GM23338 (cell line): ENCODE data around the gene STOX2. TPM values are rescaled to one million over a fixed set of nuclear protein-coding genes. Genes with fewer than 3 reads are reported as not detected.

Experiments used
- ATAC-seq: fragments of 200-7000 bp; cut with Tn5 transposase; 3 replicates; pipeline ENCODE4 v1.9.1; 2020
- DNase-seq: peaks from one replicate; pipeline ENCODE4 v3.0.0-alpha.2; 2015; ENCODE audit warnings: low spot score
- H2AFZ ChIP-seq: fragments of 200-600 bp; sonication (generic); 2 replicates; pipeline ENCODE4 v1.8.0; 2016; ENCODE audit warnings: antibody characterized with exemption, mild to moderate bottlenecking, moderate library complexity
- H3F3A ChIP-seq: fragments of 200-600 bp; sonication (generic); replicated peaks from 2 replicates; pipeline ENCODE4 v1.8.0; 2017; ENCODE audit warnings: antibody characterized with exemption, mixed run types, low read depth
- H3K27ac ChIP-seq: fragments of 200-600 bp; sonication (generic); 2 replicates; pipeline ENCODE4 v1.6.1; 2016; ENCODE audit warnings: low read depth
- H3K27me3 ChIP-seq: fragments of 200-600 bp; sonication (generic); 2 replicates; pipeline ENCODE4 v1.8.0; 2016; ENCODE audit warnings: mild to moderate bottlenecking, mixed run types, moderate library complexity; ENCODE audit not compliant: insufficient read depth
- H3K36me3 ChIP-seq: fragments of 200-600 bp; sonication (generic); 2 replicates; pipeline ENCODE4 v1.8.0; 2016; ENCODE audit warnings: mild to moderate bottlenecking; ENCODE audit not compliant: insufficient read depth
- H3K4me1 ChIP-seq: fragments of 200-600 bp; sonication (generic); 2 replicates; pipeline ENCODE4 v1.8.0; 2016; ENCODE audit warnings: mild to moderate bottlenecking, moderate library complexity; ENCODE audit not compliant: insufficient read depth
- H3K4me2 ChIP-seq: fragments of 200-600 bp; sonication (generic); 2 replicates; pipeline ENCODE4 v1.7.1; 2017; ENCODE audit warnings: mixed run types
- H3K4me3 ChIP-seq: fragments of 200-600 bp; sonication (generic); 2 replicates; pipeline ENCODE4 v1.6.1; 2016; ENCODE audit warnings: mixed run types
- H3K79me2 ChIP-seq: fragments of 200-600 bp; sonication (generic); replicated peaks from 2 replicates; pipeline ENCODE4 v1.8.0; 2017; ENCODE audit warnings: mild to moderate bottlenecking; ENCODE audit not compliant: insufficient read depth
- H3K9me2 ChIP-seq: fragments of 200-600 bp; sonication (generic); 2 replicates; pipeline ENCODE4 v1.8.0; 2017; ENCODE audit not compliant: insufficient read depth
- H4K20me1 ChIP-seq: fragments of 200-600 bp; sonication (generic); replicated peaks from 2 replicates; pipeline ENCODE4 v1.8.0; 2017; ENCODE audit warnings: mild to moderate bottlenecking; ENCODE audit not compliant: insufficient read depth
- H3K27ac Mint-ChIP-seq: 2 replicates; pipeline ENCODE4 v1.8.0; 2020; ENCODE audit warnings: inconsistent platforms, mild to moderate bottlenecking, moderate library complexity, mixed read lengths
- H3K27me3 Mint-ChIP-seq: 3 replicates; pipeline ENCODE4 v1.8.0; 2022; ENCODE audit warnings: low read depth, mild to moderate bottlenecking, moderate library complexity, mixed read lengths, inconsistent platforms; ENCODE audit not compliant: insufficient read depth, poor library complexity
- H3K36me3 Mint-ChIP-seq: 3 replicates; pipeline ENCODE4 v1.8.0; 2021; ENCODE audit warnings: low read depth, mild to moderate bottlenecking, inconsistent platforms, moderate library complexity, mixed read lengths
- H3K4me1 Mint-ChIP-seq: 3 replicates; pipeline ENCODE4 v1.8.0; 2020; ENCODE audit warnings: mild to moderate bottlenecking, inconsistent platforms, mixed read lengths
- H3K4me3 Mint-ChIP-seq: 3 replicates; pipeline ENCODE4 v1.8.0; 2021; ENCODE audit warnings: moderate library complexity, mild to moderate bottlenecking, inconsistent platforms, mixed read lengths
- H3K9me3 Mint-ChIP-seq: 3 replicates; pipeline ENCODE4 v1.8.0; 2020; ENCODE audit warnings: moderate library complexity, mild to moderate bottlenecking, inconsistent platforms, mixed read lengths
- CREB1 ChIP-seq: fragments of 250-450 bp; sonication (Bioruptor Pico); IDR thresholded peaks from 2 replicates; pipeline ENCODE4 v1.5.0; 2020; ENCODE audit warnings: low read depth, mild to moderate bottlenecking, moderate library complexity
- CTCF ChIP-seq, 2 experiments: fragments of 200-600 bp in 1 of 2; sonication (generic) in 1 of 2; conservative IDR thresholded peaks; 2 replicates each; pipeline versions ENCODE4 v1.5.1 to v1.6.1; 2016 to 2017; ENCODE audit warnings: antibody characterized with exemption in 2 of 2, low read depth in 2 of 2, mild to moderate bottlenecking in 2 of 2, moderate library complexity in 1 of 2
- ETS1 ChIP-seq: IDR thresholded peaks from 2 replicates; pipeline ENCODE4 v1.6.1; 2016; ENCODE audit warnings: antibody characterized with exemption
- EZH2 ChIP-seq: fragments of 200-600 bp; sonication (generic); IDR thresholded peaks from one replicate; pipeline ENCODE4 v1.8.0; 2017; ENCODE audit warnings: antibody characterized with exemption, mild to moderate bottlenecking, low read depth; ENCODE audit not compliant: unreplicated experiment
- EZH2phosphoT487 ChIP-seq: fragments of 200-600 bp; sonication (generic); IDR thresholded peaks from one replicate; pipeline ENCODE4 v1.8.1; 2018; ENCODE audit warnings: antibody characterized with exemption; ENCODE audit not compliant: unreplicated experiment
- JUNB ChIP-seq: IDR thresholded peaks from one replicate; pipeline ENCODE4 v1.6.1; 2016; ENCODE audit warnings: antibody characterized with exemption; ENCODE audit not compliant: unreplicated experiment
- NANOG ChIP-seq: IDR thresholded peaks from 2 replicates; pipeline ENCODE4 v1.6.1; 2016; ENCODE audit warnings: antibody characterized with exemption, borderline replicate concordance
- POLR2AphosphoS5 ChIP-seq: IDR thresholded peaks from 2 replicates; pipeline ENCODE4 v1.6.1; 2016; ENCODE audit warnings: antibody characterized with exemption, low read depth
- REST ChIP-seq: IDR thresholded peaks from one replicate; pipeline ENCODE4 v1.6.1; 2018; ENCODE audit warnings: antibody characterized with exemption; ENCODE audit not compliant: unreplicated experiment
- STAT1 ChIP-seq: IDR thresholded peaks from one replicate; pipeline ENCODE4 v1.6.1; 2016; ENCODE audit warnings: antibody characterized with exemption; ENCODE audit not compliant: unreplicated experiment
- ZNF114 ChIP-seq: fragments of 250-450 bp; sonication (Bioruptor Pico); IDR thresholded peaks from 2 replicates; pipeline ENCODE4 v1.5.0; 2020; ENCODE audit warnings: mild to moderate bottlenecking, moderate library complexity
- ZNF331 ChIP-seq: fragments of 250-450 bp; sonication (Bioruptor Pico); IDR thresholded peaks from 2 replicates; pipeline ENCODE4 v1.5.0; 2020; ENCODE audit warnings: low read depth, mild to moderate bottlenecking, moderate library complexity
- ZNF462 ChIP-seq: fragments of 250-450 bp; sonication (Bioruptor Pico); IDR thresholded peaks from 2 replicates; pipeline ENCODE4 v1.5.0; 2020; ENCODE audit warnings: mild to moderate bottlenecking, moderate library complexity
- polyA plus RNA-seq: library from polyadenylated mRNA; unstranded; fragments of >200 nt; fragmentation: Nextera tagmentation; extraction: Ambion mirVana; gene quantifications from 2 replicates; pipeline ENCODE4 v1.2.1, GENCODE V29; 2016
- total RNA-seq: library from RNA; depleted of rRNA; stranded (reverse); fragments of >200 nt; shearing (Covaris generic); gene quantifications from 2 replicates; pipeline ENCODE4 v1.2.3, GENCODE V29; 2014

The STOX2 gene
- total and polyA plus RNA-seq, 2 experiments from 2014 or later = 19.8 to 20.6 TPM

GRCh38 chr4:184032091-184032490 lies 127.0 kb downstream of the STOX2 start:
- no peak overlapping the region for H3K4me2 ChIP-seq
- no peak overlapping the region for H3K4me3 Mint-ChIP-seq
- H3K27me3 ChIP-seq = no peaks in the 10 kb centered on the region
- H3K4me1 Mint-ChIP-seq = 0 out of 3 replicates have a peak, but pooled peaks cover 3% of the 10 kb centered on the region
- TF ChIP-seq CTCF (conservative IDR thresholded peaks at IDR 0.05; ENCODE audit: low read depth in 2 of 2) (no peak), NANOG (no peak), POLR2AphosphoS5 (no peak), ZNF462 (CRISPR knock-in tag) (no peak), CREB1 (CRISPR knock-in tag) (no peak), STAT1 (no peak), JUNB (no peak), REST (no peak), ZNF114 (CRISPR knock-in tag) (no peak), ETS1 (no peak), EZH2phosphoT487 (no peak), ZNF331 (no peak), EZH2 (no peak)
- no peaks in the 10 kb centered on the region for H3K9me3 Mint-ChIP-seq
- H3K79me2 ChIP-seq = no peaks in the 10 kb centered on the region
- no peaks in the 10 kb centered on the region for H3K36me3 ChIP-seq
- no peak overlapping the region for H3K27ac ChIP-seq
- no peak overlapping the region for H3K4me3 ChIP-seq
- H4K20me1 ChIP-seq = no peaks in the 10 kb centered on the region
- no peaks in the 10 kb centered on the region for H3K4me1 ChIP-seq
- H3K36me3 Mint-ChIP-seq = peaks cover 2% of the 10 kb centered on the region; the same call in 1 of the 3 replicates
- DNase-seq (no peak), ATAC-seq (no peak)
- peaks cover 5% of the 10 kb centered on the region for H3K27me3 Mint-ChIP-seq
- H2AFZ ChIP-seq = no peak overlapping the region
- H3K27ac Mint-ChIP-seq = no peak overlapping the region
- peaks cover 9% of the 10 kb centered on the region; the same call in 1 of the 2 replicates for H3K9me2 ChIP-seq
- H3F3A ChIP-seq = no peaks in the 10 kb centered on the region
